ENCODE results near the gene RMND1.
A peak's percentile ranks its signal among the peaks of the same experiment; 100 is the strongest.

Gene RMND1

GRCh38 chr6:151390851-151391470 lies 61.0 kb downstream of the RMND1 start:
- Histone ChIP-seq H3K4me3 (ENCODE audit: severe bottlenecking) (peak overlapping the region; percentile 92), H3K4me1 (ENCODE audit: insufficient read depth, poor library complexity, severe bottlenecking) (peaks cover 20% of the 10 kb centered on the region), H3K27me3 (ENCODE audit: insufficient read depth, poor library complexity, severe bottlenecking) (no peaks in the 10 kb centered on the region), H3K9me3 (ENCODE audit: severe bottlenecking) (no peaks in the 10 kb centered on the region), H3K27ac (ENCODE audit: poor library complexity, severe bottlenecking) (peak overlapping the region; percentile 98), H3K36me3 (ENCODE audit: low read depth) (peaks cover 30% of the 10 kb centered on the region)
- DNase-seq (ENCODE audit: low spot score) (no peak), ATAC-seq (ENCODE audit: low read depth) (peak; percentile 0; the same call in 2 of the 3 replicates)
- no peak for TF ChIP-seq CTCF (IDR thresholded peaks at IDR 0.05; ENCODE audit: poor library complexity, severe bottlenecking)

- ATAC-seq (ENCODE audit: low read depth): peak; percentile 86
- Histone ChIP-seq H3K27me3 (ENCODE audit: insufficient read depth, poor library complexity, severe bottlenecking) (no peaks in the 10 kb centered on the region), H3K36me3 (ENCODE audit: low read depth) (peaks cover 25% of the 10 kb centered on the region), H3K27ac (ENCODE audit: poor library complexity, severe bottlenecking) (peak overlapping the region; percentile 98), H3K4me3 (ENCODE audit: severe bottlenecking) (peak overlapping the region; percentile 92), H3K4me1 (ENCODE audit: insufficient read depth, poor library complexity, severe bottlenecking) (peaks cover 20% of the 10 kb centered on the region), H3K9me3 (ENCODE audit: severe bottlenecking) (no peaks in the 10 kb centered on the region)
- DNase-seq (ENCODE audit: low spot score): peak; percentile 97
- no peak for TF ChIP-seq CTCF (IDR thresholded peaks at IDR 0.05; ENCODE audit: poor library complexity, severe bottlenecking)
Observed at GRCh38 chr6:151390276-151390850, 61.6 kb downstream of the RMND1 start.

GRCh38 chr6:151389618-151390275 lies 62.2 kb downstream of the RMND1 start:
- TF ChIP-seq CTCF (IDR thresholded peaks at IDR 0.05; ENCODE audit: poor library complexity, severe bottlenecking): no peak
- Histone ChIP-seq H3K27ac (ENCODE audit: poor library complexity, severe bottlenecking) (peak overlapping the region; percentile 98), H3K4me3 (ENCODE audit: severe bottlenecking) (peak overlapping the region; percentile 92), H3K27me3 (ENCODE audit: insufficient read depth, poor library complexity, severe bottlenecking) (no peaks in the 10 kb centered on the region), H3K36me3 (ENCODE audit: low read depth) (peaks cover 19% of the 10 kb centered on the region), H3K9me3 (ENCODE audit: severe bottlenecking) (no peaks in the 10 kb centered on the region), H3K4me1 (ENCODE audit: insufficient read depth, poor library complexity, severe bottlenecking) (peaks cover 20% of the 10 kb centered on the region)
- peak; percentile 30 for ATAC-seq (ENCODE audit: low read depth)
- DNase-seq (ENCODE audit: low spot score): no peak

- DNase-seq (ENCODE audit: low spot score): no peak
- ATAC-seq (ENCODE audit: low read depth): no peak
- H3K9me3 ChIP-seq (ENCODE audit: severe bottlenecking): no peaks in the 10 kb centered on the region
- H3K27me3 ChIP-seq (ENCODE audit: insufficient read depth, poor library complexity, severe bottlenecking): no peaks in the 10 kb centered on the region
- no peak for TF ChIP-seq CTCF (IDR thresholded peaks at IDR 0.05; ENCODE audit: poor library complexity, severe bottlenecking)
- peaks cover 20% of the 10 kb centered on the region for H3K4me1 ChIP-seq (ENCODE audit: insufficient read depth, poor library complexity, severe bottlenecking)
- peak overlapping the region; percentile 92 for H3K4me3 ChIP-seq (ENCODE audit: severe bottlenecking)
- peaks cover 18% of the 10 kb centered on the region for H3K36me3 ChIP-seq (ENCODE audit: low read depth)
- H3K27ac ChIP-seq (ENCODE audit: poor library complexity, severe bottlenecking): peak overlapping the region; percentile 98
Observed at GRCh38 chr6:151388997-151389617, 62.8 kb downstream of the RMND1 start.

Data from RWPE2 (cell line).